ENCODE results near the gene GAK.

GAK gene

GRCh38 chr4:907691-908425 lies 24.3 kb downstream of the GAK start:
- DNase-seq, result no peak
- ATAC-seq, result no peak

DNA sequence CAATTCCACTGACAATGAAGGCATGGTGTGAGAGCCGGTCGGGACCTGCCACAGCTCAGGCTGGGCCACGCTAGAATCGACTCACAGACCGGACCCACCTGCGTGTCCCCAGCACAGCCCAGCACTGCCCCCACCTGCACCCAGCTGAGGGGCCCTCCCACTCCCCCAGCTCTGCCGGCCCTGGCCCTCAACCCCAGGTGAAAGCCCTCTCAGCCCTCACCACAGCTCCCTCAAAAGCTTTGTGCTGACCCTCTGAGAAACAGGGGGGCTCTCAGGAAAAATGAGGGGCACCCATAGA lies 25.1 kb downstream of the GAK start:
- ATAC-seq (no peak), DNase-seq (no peak)

DNA sequence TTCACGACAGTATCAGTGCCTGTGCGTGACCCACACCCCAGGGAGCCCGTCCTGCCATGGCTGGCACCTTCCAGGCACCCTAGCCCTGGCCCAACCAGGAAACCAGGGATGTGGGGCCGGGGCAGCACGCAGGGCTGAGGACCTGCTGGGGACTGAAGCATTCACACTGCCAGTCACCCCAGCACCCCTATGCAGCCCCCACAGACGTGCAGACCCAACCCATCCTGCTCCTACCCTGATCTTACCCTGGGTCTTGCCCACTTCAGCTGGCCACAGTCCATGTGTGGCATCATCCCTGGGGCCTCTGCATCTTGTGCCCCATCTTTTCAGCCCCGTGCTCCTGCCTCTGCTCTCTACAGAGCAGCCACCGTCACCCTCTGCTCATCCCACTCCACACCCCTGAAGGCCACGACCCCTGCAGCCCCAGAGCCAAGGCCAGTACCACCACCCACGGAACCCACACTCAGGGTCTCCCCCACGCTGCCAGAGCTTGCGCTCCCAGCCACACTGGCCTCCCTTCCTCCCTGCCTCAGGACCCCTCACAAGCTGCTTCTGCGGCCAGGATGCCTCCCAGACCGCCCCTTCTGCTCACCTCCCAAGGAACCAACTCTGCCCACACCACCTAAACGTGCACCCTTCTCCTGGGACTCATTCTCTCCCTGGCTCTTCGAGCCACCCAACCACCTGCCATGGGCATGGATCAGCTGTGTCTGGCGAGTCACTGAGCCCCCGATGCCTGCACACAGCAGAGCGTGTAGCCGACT lies 25.6 kb downstream of the GAK start:
- DNase-seq, result no peak
- no peak for ATAC-seq

DNA sequence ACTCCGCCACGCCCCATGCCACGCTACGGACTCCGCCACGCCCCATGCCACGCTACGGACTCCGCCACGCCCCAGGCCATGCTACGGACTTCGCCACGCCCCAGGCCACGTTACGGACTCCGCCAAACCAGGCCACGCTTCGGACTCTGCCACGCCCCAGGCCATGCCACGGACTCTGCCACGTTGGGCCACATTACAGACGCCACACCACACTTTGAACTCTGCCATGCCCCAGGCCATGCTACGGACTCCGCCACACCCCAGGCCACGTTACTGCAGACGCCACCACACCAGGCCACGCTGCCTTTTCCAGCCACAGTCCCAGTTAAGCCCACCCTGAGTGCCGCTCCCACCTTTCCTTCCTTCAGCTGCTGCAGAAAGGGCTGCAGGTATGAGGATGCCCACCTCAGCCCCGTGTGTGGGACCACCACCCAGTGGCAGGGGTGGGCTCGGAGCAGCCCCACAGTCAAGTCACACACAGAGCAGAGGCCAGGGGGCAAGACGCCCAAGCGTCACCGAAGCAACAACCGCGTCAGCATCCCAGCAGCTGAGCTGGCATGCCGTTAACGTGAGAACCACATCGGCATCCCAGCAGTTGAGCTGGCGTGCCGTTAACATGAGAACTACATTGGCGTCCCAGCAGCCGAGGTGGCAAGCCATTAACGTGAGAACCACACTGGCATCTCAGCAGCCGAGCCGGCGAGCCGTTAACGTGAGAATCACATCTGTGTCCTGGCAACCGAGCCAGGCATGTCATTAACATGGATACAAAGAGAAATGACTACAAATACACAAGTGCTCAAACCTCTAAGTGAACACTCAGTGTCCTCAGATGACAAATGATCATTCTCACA lies 26.4 kb downstream of the GAK start:
- DNase-seq (no peak), ATAC-seq (no peak)

DNA sequence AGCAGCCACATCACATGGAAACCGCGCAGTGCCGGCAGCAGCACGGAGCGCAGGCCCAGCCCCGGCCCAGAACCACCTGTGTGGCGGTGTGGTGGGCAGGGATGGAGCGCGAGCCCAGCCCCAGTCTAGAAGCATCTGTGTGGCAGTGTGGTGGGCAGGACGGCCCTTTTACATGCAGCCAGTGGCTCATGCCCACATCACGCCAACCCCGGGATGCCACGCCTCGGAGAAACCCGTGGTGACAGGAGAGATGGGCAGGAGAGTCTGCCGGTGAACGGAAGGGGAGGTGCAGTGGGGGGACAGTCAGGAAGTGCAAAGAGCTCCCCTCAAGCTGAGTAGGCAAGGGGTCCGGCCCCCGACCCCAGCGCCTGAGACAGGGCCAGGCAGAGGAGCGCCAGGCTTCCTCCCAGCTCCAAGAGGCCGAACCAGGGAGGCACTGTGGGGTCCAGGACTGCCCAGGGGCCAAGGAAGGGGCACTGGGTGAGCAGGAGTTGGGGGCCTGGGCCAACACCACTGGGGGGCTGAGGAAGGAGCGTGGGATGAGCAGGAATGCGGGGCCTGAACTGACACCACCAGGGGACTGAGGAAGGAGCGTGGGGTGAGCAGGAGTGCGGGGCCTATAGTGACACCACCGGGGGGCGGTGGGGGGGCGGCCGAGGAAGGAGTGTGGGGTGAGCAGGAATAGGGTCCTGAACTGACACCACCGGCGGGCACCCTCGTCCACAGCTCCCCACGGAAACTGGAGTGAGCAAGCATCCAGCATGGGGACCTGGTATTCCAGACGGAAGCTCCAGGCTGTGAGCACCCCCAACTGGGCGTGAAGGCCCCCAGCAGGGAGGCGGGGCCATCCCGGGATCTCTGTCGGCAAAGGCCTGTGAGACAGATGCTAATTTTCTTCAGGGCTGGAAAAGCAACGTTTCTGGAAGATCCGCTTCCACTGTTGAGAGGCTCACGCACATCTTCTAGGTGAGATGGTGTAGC lies 28.8 kb downstream of the GAK start:
- DNase-seq (no peak), ATAC-seq (no peak)

DNA sequence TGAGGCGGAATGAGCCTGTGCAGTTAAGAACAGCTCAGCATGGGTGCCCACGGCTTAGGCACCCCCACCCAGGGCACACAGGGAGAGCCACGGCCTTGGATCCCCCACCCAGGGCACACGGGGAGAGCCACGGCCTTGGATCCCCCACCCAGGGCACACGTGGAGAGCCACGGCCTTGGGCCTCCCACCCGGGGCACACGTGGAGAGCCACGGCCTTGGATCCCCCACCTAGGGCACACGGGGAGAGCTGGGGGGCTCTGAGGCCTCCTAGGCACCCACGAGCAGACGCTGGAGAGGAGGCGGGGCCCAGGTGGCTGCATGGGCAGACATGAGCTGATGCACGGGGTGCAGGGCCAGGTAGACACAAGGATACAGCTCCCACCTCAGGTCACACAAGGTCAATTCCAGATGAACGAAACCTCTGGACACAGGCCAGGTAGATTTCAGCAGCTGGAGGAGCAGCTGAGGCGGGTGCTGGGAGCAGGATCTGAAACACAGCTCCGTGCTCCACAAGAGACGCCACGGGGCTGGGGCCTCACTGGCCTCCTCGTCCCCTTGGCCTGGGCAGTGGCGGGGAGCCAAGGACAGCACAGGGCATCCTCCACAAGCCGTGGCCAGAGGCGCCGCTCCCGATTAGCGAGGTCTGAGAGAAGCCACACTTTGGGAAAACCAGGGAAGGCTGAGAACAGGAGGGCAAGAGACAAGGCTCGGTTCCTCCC lies 30.8 kb downstream of the GAK start:
- ATAC-seq (no peak), DNase-seq (no peak)

DNA sequence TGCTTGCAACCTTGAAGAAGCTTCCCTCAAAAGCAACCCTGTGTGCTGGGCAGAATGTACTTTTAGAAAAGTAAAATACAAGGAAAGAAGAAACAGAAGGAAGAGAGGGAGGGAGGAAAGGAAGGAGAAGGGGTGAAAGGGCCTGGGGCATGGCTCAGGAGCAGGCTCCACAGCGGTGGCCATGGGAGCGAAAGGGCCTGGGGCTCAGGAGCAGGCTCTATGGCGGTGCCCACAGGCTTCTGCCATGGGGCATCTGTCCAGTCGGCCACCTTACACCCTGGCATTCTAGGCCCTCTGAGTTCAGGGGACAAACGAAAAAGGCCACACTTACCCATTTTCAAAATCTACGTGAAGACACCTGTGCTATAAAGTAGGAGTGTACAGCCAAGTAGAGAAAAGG lies 31.4 kb downstream of the GAK start:
- DNase-seq, result no peak
- ATAC-seq, result no peak

GRCh38 chr4:900073-900472 lies 32.0 kb downstream of the GAK start:
- ATAC-seq (no peak), DNase-seq (no peak)

DNA sequence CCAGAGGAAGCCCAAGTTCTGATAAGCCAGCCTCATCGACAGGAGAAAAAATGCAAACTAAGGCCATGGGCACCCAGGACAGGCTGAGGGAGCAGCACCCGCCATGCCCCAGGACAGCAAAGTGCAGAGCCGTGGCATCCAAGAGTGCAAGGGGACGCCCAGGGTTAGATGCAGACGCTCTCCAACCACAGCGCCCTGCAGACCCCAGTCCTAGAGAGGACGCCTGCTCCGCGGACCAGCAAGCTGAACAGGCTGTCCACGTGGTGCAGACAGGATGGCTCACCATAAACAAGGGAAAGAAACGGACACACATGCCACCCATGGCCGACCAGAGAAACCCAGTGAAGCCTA lies 32.6 kb downstream of the GAK start:
- DNase-seq (no peak), ATAC-seq (no peak)

GRCh38 chr4:898869-899555 lies 33.1 kb downstream of the GAK start:
- no peak for DNase-seq
- no peak for ATAC-seq

GRCh38 chr4:898123-898522 lies 34.0 kb downstream of the GAK start:
- DNase-seq (no peak), ATAC-seq (no peak)

DNA sequence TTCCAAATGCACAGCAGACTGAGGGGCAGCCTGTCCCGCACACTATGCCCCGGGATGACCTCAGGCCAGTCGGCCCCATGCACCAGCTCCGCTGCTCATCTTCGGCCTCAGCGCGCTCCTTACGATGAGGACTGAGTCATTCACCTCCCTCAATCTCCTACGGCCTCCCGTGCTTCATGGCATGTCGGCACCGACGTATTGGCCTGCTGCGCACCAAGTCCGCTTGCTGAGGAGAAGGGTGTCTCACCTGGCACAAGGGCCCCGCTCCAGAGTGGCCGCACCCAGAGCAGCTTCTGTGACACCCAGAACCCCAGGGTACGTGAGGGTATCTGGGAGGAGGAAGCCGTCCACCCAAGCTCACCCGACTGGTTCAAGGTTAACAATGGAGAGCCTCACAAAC lies 35.5 kb downstream of the GAK start:
- DNase-seq, result no peak
- no peak for ATAC-seq

- DNase-seq (no peak), ATAC-seq (no peak)
Observed at GRCh38 chr4:896216-896615, 35.9 kb downstream of the GAK start.

- DNase-seq (no peak), ATAC-seq (no peak)
Observed at GRCh38 chr4:895596-895995, 36.5 kb downstream of the GAK start.

DNA sequence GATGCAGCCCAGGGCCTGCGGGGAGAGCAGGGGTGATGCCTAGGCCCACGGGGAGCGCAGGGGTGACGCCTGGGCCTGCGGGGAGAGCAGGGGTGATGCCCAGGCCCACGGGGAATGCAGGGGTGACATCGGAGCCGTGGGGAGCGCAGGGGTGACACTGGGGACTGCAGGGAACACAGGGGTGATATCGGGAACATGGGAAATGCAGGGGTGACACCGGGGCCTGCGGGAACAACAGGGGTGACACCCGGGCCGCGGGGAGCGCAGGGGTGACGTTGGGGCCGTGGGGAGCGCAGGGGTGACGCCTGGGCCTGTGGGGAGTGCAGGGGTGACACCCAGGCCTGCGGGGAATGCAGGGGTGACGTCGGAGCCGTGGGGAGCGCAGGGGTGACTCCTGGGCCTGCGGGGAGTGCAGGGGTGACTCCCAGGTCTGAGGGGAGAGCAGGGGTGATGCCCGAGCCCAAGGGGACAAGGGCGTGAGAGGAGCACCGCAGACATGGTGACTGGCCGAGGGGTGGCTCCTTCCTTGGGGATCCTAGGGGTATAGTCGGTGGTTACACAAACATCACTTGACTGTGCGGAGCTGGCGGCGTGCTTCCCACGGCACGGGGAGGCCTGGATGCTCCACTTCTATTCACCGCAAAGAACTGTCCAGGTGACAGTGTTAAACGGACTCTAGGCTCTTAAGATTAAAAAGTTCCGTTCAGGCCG lies 38.0 kb downstream of the GAK start:
- ATAC-seq (no peak), DNase-seq (no peak)

- no peak for ATAC-seq
Observed at GRCh38 chr4:893276-893994, 38.7 kb downstream of the GAK start.

DNA sequence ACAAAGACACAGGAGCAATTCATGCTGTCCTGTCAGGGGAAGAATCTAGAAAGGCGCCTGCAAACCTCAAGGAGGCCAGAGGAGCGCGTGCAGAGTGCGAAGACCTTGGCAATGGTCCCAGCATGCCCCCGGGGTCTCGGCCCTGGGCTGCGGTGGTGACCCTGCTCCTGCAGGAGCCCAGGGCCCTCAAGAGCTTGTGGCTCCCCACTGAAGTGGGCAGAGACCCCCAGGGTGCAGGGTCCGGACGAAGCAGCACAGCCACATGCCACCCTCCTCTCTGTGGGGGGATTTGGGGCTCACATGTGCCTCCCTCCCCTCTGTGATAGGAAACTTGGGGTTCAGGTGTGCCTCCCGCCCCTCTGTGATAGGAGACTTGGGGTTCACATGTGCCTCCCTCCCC lies 39.3 kb downstream of the GAK start:
- DNase-seq (no peak), ATAC-seq (no peak)

More at GRCh38 chr4:893276-893994, 38.7 kb downstream of the GAK start:
- DNase-seq, result no peak

DNA sequence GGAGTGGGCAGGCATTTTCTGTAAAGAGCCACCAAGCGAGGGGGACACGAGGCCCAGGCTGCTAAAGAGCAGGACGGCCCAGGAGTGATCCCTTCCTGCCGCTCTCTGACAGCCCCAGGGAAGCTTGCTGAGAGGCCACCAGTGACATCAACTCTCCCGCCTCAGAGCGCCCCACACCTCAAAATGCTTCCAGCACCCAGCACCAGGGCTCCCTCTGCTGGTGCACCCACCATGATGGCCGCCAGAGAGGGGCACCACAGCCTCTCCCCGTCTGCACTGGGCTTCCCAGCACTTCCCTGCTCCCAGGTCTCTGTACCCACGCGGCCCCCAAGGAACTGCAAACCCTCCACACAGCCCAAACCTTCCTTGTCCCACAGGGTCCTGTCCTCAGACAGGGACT lies 40.4 kb downstream of the GAK start:
- ATAC-seq (no peak), DNase-seq (peak; percentile 33)

- DNase-seq, result no peak
- ATAC-seq, result no peak
Observed at GRCh38 chr4:890036-890695, 42.0 kb downstream of the GAK start.

Data from stimulated activated naive CD8-positive, alpha-beta T cell treated with anti-CD3 and anti-CD28 coated beads, Interleukin-15, Interleukin-2, amounts not matched to agents 100 U/mL and 50 U/mL, for 24 hours (primary cell).